ENCODE data around the gene LRP8. TPM values are rescaled to one million over a fixed set of nuclear protein-coding genes. Genes with fewer than 3 reads are reported as not detected.

LRP8 gene
- total RNA-seq, 6 experiments from 2014 or later: 0.21 to 1.2 (median 0.56) TPM

DNA sequence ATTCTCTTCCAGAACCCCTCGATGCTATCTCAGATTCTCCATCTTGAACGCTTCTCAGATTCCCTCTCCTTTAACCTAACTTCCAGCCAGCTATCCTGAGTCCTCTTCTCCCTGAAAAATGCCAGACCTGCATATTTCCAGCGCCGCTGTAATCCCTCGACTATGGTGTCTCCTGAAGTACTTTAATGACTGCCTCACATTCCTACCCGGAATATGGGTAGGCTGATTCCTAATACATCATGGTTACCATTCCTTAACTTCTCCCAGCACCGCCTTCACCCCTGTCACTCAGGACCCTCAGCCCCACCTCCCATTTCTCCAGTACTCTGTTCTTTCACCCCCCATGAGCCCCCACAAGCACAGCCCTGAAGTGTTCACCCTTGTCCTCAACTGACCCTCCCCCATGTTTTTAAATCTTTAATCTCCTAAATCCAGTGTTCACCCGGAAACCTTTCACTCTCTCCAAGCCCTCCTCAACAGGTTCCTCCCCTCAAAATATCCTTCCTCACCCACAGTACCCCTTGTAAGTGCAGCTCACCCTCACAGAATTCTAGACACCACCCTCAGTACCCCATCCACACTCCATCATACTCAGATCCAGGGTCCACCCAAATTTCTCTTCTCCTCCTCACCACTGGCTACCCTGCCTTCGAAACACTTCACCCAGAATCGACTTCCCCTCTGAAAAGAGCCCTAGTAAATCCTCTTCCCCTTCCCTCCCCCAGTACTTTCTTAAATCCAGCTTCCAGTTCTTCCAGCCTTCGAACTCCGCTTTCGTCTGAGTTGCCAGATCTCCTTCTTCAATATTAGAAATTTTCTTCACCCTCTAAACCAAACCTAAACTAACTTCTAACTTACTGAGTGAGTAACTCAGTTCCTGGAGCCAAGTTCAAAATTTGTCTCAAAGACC lies 130.3 kb downstream of the LRP8 start:
- ATAC-seq: no peak
- peaks cover 0 to 18% (median 4%) of the 10 kb centered on the region in 4 donors for H3K36me3 ChIP-seq
- no peaks in the 10 kb centered on the region for H3K27me3 ChIP-seq
- H3K4me3 ChIP-seq: peak overlapping the region; percentile 96 to 98 (median 97)
- peak overlapping the region; percentile 97 to 99 (median 99) for H3K27ac ChIP-seq
- 20% methylated on average over 13 of the region's 13 CpGs for WGBS (ENCODE audit: insufficient coverage, low coverage, low lambda C conversion rate, missing lambda C conversion rate)
- no peak for DNase-seq
- TF ChIP-seq POLR2A (IDR thresholded peaks at IDR 0.05): no peak
- TF ChIP-seq, protein P1, sequence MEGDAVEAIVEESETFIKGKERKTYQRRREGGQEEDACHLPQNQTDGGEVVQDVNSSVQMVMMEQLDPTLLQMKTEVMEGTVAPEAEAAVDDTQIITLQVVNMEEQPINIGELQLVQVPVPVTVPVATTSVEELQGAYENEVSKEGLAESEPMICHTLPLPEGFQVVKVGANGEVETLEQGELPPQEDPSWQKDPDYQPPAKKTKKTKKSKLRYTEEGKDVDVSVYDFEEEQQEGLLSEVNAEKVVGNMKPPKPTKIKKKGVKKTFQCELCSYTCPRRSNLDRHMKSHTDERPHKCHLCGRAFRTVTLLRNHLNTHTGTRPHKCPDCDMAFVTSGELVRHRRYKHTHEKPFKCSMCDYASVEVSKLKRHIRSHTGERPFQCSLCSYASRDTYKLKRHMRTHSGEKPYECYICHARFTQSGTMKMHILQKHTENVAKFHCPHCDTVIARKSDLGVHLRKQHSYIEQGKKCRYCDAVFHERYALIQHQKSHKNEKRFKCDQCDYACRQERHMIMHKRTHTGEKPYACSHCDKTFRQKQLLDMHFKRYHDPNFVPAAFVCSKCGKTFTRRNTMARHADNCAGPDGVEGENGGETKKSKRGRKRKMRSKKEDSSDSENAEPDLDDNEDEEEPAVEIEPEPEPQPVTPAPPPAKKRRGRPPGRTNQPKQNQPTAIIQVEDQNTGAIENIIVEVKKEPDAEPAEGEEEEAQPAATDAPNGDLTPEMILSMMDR (IDR thresholded peaks at IDR 0.05): no peak
- intact Hi-C loops (cut with DNase I): no loop called here
- no peaks in the 10 kb centered on the region for H3K9me3 ChIP-seq
- peaks cover 0 to 48% (median 17%) of the 10 kb centered on the region in 4 donors for H3K4me1 ChIP-seq

DNA sequence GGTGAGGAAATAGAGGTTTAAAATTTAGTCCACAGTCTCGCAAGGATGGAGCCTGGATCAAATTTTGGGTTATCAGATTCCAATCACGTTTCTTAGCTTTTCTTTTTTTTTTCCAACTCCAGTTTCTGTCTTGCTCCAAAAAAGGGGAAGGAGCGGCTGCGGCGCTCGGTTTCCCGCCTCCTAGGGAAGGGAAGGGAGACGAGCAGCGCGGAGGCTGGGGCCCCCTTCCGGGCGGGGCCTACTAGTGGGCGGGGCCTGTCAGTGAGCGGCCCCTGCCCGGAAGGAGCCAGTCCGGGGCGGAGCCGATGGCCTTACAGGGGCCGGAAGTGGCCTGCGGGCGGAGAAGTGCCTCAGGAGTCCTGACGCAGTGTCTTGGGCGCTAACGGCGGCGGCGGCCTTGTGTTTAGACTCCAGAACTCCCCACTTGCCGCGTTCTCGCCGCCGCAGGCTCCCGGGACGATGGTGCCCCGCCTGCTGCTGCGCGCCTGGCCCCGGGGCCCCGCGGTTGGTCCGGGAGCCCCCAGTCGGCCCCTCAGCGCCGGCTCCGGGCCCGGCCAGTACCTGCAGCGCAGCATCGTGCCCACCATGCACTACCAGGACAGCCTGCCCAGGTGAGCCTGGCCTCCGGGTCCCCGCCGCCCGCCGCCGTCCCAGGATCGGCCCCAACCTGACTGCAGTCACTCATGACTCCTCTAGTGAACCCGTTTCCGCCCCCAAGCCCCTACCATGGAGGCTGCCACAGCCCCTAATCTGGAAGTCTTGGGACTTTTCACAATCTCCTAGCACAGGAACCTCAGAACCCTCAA lies 131.2 kb downstream of the LRP8 start, which contains the start of gene CPT2:
TSS of gene CPT2 (plus strand) at position 340 of the 806 bp plus-strand sequence. CDS start at position 460, 120 bp downstream.
- Histone ChIP-seq H3K4me1 (peaks cover 0 to 48% (median 17%) of the 10 kb centered on the region in 4 donors), H3K27ac (peak within 1 kb of the TSS; percentile 97 to 99 (median 99)), H3K36me3 (peaks cover 0 to 10% (median 0%) of the 10 kb centered on the region in 4 donors), H3K9me3 (no peaks in the 10 kb centered on the region), H3K27me3 (no peaks in the 10 kb centered on the region), H3K4me3 (peak within 1 kb of the TSS; percentile 96 to 98 (median 97))
- DNase-seq (peak; percentile 96 to 97 (median 96)), ATAC-seq (peak; percentile 86 to 95 (median 92))
- under 1% methylated on average over 28 of the region's 57 CpGs for whole genome bisulfite sequencing (ENCODE audit: insufficient coverage, low coverage, low lambda C conversion rate, missing lambda C conversion rate)
- intact Hi-C loops (cut with DNase I): no loop called here
- peak; percentile 98 for TF ChIP-seq POLR2A (IDR thresholded peaks at IDR 0.05)
- TF ChIP-seq, protein P1 (IDR thresholded peaks at IDR 0.05): peak in 1 of 4 donors; percentile 6

DNA sequence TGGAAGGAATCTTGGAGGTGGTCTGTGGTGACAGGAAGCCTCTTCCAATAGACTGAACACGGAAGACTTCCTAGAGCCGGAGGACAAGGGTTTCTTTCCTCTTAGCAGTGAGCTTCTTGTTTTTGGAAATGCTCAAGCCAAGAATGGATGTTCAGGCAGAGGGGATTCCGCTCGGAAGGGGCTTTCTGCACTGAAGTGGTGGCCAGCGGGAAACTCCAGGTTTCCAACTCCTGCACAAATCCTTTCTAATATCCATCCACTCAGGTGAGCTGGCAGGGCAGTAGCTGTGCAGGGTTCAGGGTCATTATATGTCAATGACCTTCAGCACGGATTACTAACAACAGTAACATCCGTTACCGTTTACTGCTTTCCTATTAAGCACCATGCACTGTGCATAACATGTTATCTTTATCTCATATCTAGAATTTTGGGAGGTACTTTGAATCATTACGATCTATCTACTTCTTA lies 131.8 kb downstream of the LRP8 start:
- H3K36me3 ChIP-seq: peaks cover 0 to 3% (median 0%) of the 10 kb centered on the region in 4 donors
- H3K4me3 ChIP-seq: peak overlapping the region; percentile 96 to 98 (median 97)
- H3K27me3 ChIP-seq: no peaks in the 10 kb centered on the region
- TF ChIP-seq, protein P1 (IDR thresholded peaks at IDR 0.05): no peak
- no peak for TF ChIP-seq POLR2A (IDR thresholded peaks at IDR 0.05)
- peak overlapping the region; percentile 97 to 99 (median 99) for H3K27ac ChIP-seq
- WGBS (ENCODE audit: insufficient coverage, low coverage, low lambda C conversion rate, missing lambda C conversion rate): 6% methylated on average over 8 of the region's 9 CpGs
- H3K4me1 ChIP-seq: peaks cover 0 to 48% (median 19%) of the 10 kb centered on the region in 4 donors
- peak; percentile 58 to 73 (median 66) for DNase-seq
- H3K9me3 ChIP-seq: no peaks in the 10 kb centered on the region
- intact Hi-C loops (cut with DNase I): no loop called here
- peak; percentile 72 to 83 (median 74) for ATAC-seq
